M059J (cell line): ENCODE data around the gene CDSN. TPM values are rescaled to one million over a fixed set of nuclear protein-coding genes. Genes with fewer than 3 reads are reported as not detected.
"Not testable (repeated sequence)": the region's sequence is repeated elsewhere in the genome, so short reads cannot be mapped to it uniquely, and the experiment has no call there.

ENCODE experiments used
- DNase-seq: peaks from one replicate; pipeline ENCODE4 v3.0.0-alpha.2; 2012; ENCODE audit warnings: low read depth
- total RNA-seq: library from RNA; depleted of rRNA; stranded (reverse); fragments of >200 nt; shearing (Covaris generic); gene quantifications from 2 replicates; pipeline ENCODE4 v1.2.3, GENCODE V29; 2014; rRNA removed

CDSN gene
- total RNA-seq = not detected in 2 replicates

DNA sequence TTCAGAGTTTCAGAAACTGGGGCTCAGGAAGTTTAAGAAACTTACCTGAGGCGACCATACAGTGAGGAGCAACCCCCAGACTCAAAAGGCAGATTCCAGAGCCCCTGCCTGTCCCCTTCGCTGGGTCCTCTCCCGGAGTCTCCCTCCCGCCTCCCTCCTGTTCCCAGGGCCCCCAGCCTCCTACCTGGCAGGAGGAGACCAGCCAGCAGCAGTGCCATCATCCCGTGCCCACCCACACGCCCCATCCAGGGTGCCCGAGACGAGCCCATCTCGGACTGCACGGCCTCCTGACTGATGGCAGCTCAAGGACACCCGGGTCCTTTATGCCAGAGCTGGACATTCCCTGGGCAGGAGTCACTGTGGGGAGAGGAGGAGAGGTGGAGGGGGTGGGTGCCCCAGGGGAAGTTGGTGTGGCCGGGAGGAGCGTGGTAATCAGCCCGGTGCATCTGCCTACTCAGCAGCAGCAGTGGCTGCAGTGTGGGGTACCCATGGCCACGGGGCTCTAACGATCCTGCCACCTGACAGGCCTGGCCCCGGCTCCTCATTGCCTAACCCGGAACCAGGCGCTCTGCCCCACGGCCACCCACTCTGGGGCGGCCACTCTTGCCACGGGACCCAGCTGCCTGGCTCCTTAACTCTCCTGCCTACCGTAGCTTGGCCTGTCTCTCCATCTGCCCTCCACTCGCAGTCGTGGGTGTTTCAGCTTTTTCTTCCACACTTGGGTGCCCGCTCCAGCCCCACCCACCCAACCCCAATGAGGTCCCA, at the start of gene CDSN:
Gene CDSN (minus strand): TSS at position 296 of the 765 bp plus-strand sequence. CDS start 27 bp downstream, at position 269.
- DNase-seq = no peak

GRCh38 chr6:31169123-31169857, 49.0 kb upstream of the CDSN start:
- peak; percentile 52 for DNase-seq

- no peak for DNase-seq
These were observed 48.4 kb upstream of the CDSN start for GRCh38 chr6:31168606-31169005.

- no peak for DNase-seq
These were observed 45.7 kb upstream of the CDSN start for GRCh38 chr6:31165986-31166385.

DNA sequence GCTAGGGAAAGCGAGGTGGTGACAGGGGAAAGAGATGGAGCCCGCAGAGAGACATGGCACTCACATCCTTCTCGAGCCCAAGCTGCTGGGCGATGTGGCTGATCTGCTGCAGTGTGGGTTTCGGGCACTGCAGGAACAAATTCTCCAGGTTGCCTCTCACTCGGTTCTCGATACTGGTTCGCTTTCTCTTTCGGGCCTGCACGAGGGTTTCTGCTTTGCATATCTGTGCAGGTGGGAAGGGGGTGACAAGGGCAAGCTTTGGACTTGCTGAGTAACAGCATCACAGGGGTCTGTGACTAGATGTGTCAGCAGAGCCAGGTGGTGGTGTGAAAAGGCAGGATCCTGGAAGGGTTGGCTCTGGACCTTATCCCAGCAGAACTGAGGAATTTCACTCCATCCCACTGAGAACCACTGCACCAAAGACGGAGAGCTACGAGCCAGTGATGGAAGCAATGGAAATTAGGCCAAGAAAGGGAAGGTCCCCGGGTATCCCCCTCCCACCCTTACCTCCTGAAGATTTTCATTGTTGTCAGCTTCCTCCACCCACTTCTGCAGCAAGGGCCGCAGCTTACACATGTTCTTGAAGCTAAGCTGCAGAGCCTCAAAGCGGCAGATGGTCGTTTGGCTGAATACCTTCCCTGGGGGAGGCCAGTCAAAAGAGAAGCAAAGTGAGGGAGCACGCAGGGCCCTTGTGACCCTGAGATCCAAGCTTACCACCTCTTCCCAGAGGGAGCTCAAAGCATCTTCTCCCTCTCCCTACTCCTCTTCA, 45.0 kb upstream of the CDSN start:
- not testable (repeated sequence) for DNase-seq

DNA sequence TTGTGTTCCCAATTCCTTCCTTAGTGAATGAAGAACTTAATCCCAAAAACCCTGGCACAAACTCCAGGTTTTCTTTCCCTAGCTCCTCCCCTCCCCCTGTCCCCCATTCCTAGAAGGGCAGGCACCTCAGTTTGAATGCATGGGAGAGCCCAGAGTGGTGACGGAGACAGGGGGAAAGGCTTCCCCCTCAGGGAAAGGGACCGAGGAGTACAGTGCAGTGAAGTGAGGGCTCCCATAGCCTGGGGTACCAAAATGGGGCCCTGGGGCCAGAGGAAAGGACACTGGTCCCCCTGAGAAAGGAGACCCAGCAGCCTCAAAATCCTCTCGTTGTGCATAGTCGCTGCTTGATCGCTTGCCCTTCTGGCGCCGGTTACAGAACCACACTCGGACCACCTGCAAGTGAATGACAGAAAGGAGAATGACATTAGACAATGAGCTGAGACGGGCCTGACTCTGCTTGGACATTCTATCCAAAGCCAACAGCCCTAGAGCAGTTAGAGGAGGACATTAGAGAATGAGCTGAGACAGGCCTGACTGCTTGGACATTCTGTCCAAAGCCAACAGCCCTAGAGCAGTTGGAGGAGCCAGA, 44.3 kb upstream of the CDSN start:
- DNase-seq = not testable (repeated sequence)

- peak; percentile 52 for DNase-seq
These were observed 43.7 kb upstream of the CDSN start for GRCh38 chr6:31163922-31164321.

DNA sequence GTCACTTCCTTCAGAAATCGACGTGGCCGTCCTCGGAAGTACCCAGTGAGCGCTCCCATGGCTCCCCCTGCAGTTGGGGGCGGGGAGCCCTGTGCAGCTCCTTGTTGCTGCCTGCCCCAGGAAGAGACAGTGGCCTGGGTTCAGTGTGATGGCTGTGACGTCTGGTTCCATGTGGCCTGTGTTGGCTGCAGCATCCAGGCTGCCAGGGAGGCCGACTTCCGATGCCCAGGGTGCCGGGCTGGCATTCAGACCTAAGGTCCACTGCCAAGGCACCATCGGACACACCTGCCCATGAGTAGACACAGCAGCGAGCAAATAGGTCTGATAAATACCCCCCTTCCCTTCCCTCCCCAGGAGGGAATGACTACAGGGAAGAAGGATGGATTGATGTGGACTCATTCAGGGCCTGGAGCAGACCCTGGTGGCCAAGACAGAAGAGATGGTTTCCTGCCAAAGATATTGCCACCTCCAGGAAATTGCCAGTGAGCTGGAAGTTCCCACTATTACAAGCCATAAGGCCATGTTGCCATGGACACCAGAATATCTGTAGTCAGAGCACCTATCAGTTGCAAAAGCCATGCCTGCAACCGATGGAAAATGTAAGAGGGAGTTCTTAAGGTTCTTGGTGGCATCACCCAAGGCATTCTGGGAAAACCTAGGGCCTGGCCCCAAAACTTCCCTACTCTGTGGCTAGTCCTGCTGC, 42.4 kb upstream of the CDSN start:
- DNase-seq = no peak

GRCh38 chr6:31161216-31162126, 41.2 kb upstream of the CDSN start:
- no peak for DNase-seq

DNA sequence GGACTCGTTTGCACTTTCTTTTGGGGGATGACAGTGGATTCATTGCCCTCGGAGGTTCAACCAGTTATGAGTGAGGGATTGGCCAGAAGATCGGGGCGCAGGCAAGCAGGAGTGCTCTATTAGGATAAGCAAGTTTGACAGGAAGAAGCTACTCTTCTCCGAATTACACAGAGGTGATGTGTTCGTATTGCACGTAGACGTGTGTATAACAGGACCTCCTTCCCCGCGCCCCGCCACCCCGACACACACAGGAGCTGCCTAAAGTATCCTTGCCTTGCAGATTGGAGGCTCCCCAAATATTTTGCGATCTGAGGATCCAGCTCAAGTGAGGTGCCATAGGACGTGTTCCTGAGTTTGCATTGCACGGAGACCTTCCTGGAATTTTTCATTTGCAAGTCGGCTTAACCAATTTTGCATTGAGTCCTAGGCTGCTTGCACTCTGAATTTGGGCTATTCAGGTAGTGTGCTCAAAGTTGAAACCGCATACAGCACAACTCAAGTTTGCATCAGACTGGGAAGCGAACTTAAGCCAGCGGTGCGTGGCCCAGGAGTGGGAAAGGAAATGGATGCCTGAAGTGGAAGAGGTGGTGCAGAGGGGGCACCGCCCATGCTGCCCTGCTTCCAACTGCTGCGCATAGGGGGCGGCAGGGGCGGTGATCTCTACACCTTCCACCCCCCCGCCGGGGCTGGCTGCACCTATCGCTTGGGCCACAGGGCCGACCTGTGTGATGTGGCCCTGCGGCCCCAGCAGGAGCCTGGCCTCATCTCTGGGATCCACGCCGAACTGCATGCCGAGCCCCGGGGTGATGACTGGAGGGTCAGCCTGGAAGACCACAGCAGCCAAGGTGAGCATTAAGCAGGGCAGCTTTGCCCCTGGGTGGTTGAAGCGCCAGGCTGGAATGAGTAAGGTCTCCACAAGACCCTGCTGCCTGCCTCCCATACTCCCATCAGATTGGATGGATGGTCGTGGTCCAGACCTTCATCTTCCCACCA, 38.9 kb upstream of the CDSN start:
- peak; percentile 67 for DNase-seq

- peak; percentile 100 for DNase-seq
These were observed 38.1 kb upstream of the CDSN start, which contains the start of gene TCF19 for GRCh38 chr6:31158140-31158862. Gene TCF19, plus strand, starts transcription at chr6:31158589. Its CDS starts 881 bp downstream, at chr6:31159470.

GRCh38 chr6:31157513-31158139, 37.4 kb upstream of the CDSN start, which contains the start of gene CCHCR1:
Gene CCHCR1, minus strand, starts transcription at chr6:31157802. Its CDS starts 202 bp downstream, at chr6:31157600.
- no peak for DNase-seq

- no peak for DNase-seq
These were observed 36.4 kb upstream of the CDSN start for GRCh38 chr6:31156641-31157040.

DNA sequence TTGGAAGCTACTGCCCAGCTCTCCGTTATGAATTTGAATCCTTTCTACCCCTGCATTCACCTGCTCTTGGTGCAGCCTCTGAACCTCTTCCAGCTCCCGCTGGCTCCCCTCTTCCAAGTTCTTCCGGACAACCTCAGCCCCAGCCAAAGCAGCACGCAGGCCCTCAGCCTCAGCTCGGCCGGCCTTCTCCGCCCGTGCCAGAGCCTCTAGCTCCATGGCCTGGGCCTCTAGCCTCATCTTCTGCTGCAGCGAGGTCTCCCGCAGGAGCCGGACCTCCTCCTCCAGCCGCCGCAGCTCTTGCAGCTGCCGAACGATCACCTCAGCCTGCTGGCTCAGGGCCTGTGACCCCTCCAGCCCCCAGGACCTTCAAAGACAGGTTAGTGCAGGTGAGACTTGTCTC, 34.2 kb upstream of the CDSN start:
- DNase-seq = no peak

DNA sequence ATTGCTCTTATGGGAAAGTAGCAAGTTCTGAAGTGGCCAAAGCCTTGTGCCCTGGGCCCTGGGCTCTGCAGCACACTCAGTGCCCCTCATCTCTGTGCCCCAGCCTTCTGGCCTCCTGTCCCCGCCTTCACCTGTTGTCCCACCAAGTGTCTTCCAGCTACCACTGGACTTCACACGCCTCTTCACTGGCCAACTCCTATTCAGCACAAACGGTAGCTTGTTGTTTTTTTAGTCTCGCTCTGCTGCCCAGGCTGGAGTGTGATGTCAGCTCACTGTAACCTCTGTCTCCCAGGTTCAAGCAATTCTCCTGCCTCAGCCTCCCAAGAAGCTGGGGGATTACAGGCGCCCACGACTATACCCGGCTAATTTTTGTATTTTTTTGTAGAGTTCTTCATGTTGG, 32.5 kb upstream of the CDSN start:
- no peak for DNase-seq

DNA sequence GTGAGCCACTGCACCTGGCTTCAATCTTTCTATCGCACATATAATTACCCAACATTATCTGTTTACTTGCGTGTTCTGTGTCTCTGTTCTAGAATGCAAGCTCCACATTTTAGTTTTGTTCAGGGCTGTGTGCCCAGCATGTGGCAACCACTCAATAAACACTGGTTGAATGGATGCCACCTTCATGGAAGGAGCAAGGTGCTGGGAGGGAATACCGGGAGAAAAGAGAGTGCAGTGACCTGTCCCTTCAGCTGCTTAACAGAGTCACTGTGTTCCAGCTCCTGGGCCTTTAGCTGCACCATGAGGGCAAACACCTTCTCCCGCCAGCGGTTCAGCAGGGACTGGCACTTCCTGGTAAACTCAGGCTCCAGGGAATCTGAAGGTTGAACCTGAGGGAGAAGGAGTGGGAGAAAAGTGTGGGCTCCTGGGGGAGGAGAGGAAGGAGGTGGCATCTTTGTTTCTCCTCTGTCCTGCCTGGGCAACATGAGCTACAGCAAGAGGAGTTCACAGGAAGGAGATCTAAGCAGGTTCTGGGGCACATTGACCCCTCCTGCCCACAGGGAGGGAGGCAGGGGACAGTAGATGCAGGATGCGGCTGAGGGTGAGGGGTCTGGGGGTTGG, 29.7 kb upstream of the CDSN start:
- DNase-seq = no peak

DNA sequence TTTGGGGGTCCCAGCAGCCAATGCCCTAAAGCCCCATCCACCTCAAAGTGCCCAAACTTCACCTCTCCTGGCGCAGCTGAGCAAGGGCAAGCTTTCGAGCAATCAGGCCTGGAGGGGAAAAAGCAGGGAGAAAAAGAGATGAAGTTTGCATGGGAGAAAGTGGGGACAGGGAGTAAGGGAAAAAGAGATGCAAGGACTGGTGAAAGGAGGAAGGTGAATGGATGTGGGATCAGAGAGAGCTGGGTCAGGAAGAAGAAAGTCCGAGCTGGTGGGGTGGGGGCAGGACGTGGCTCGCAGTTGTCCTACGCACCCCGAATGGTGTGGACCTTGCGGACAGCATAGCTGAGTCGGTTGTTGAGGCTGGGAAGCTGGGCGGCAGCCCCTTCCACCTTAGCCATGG, 25.1 kb upstream of the CDSN start:
- DNase-seq = no peak
